GM18907 (cell line): ENCODE results near the gene ARG1.
"Not testable (repeated sequence)": the region's sequence is repeated elsewhere in the genome, so short reads cannot be mapped to it uniquely, and the experiment has no call there.

ENCODE experiments used
- ATAC-seq: cut with Tn5 transposase; IDR thresholded peaks from one replicate; pipeline ENCODE4 v1.9.1; 2021; ENCODE audit warnings: mild to moderate bottlenecking, moderate library complexity; ENCODE audit not compliant: unreplicated experiment

Gene ARG1

DNA sequence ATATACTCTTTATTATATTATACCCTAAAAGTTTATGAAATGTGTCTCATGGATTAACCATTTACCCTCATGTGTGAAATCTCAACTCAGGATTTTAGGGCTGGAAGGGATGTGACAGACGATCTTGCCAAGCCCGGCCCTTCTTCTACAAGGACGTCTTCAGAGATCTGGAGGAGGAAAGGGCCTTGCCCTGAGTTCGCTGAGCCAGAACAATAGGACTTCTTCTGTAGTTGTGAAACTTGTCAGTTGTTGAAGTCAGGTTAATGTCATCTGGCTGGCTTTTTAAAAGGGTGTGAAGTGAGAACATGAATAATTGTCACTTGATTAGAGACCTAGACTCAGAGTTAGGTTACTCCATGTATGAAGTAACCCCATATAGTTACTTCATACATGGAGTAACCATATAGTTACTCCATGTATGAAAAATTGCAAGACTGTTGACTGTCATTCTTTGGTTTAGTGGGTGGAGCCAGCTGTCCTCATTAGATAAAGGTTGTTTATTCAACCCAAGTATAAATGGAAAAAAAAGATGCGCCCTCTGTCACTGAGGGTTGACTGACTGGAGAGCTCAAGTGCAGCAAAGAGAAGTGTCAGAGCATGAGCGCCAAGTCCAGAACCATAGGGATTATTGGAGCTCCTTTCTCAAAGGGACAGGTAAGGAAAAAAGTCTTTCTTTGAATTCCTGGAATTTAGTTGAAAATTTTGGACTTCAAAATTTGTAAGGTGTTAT lies at the start of gene ARG1:
Gene ARG1 (plus strand): TSS at position 541 of the 730 bp plus-strand sequence. CDS start 57 bp downstream, at position 598.
- ATAC-seq = no peak

DNA sequence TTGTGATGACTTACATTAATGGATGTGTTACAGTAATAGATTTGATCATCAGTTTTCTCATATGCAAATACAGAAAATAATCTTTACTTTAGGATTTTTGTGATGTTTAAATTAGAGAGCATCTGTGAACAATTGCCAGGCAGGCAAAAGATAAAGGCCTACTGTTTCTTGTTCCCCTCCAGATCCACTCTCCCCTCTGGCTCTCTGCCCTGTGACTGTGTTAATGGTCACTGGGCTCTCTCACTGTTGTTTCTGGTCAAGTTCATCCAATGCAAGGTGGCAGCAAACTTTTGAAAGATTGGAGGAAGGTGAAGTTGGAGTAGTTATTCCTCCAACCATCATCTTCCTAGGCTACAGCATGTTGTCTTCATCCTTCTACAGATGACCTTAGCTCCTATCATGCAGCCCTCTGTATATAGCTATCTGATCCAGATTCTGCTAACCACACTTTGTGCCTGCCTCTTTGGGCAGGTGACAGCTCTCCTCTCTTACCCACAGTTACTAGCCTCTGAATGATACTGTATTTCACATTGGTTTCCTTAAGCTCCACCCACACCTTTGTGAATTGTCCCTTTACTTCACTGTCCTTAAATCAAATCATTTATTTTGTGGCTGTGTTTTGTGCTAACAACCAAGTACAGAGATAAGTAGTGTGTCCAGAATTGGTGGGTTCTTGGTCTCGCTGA lies 48.9 kb upstream of the ARG1 start:
- no peak for ATAC-seq

GRCh38 chr6:131524695-131525336 lies 48.2 kb upstream of the ARG1 start:
- no peak for ATAC-seq

DNA sequence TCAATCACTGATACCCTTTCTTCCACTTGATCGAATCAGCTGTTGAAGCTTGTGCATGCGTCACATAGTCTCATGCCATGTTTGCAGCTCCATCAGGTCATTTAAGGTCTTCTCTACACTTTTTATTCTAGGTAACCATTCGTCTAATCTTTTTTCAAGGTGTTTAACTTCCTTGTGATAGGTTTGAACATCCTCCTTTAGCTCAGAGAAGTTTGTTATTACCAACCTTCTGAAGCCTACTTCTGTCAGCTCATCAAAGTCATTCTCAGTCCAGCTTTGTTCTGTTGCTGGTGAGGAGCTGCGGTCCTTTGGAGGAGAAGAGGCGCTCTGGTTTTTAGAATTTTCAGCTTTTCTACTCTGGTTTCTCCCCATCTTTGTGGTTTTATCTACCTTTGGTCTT lies 42.1 kb upstream of the ARG1 start:
- ATAC-seq = not testable (repeated sequence)

GRCh38 chr6:131531681-131532080 lies 41.3 kb upstream of the ARG1 start:
- not testable (repeated sequence) for ATAC-seq

DNA sequence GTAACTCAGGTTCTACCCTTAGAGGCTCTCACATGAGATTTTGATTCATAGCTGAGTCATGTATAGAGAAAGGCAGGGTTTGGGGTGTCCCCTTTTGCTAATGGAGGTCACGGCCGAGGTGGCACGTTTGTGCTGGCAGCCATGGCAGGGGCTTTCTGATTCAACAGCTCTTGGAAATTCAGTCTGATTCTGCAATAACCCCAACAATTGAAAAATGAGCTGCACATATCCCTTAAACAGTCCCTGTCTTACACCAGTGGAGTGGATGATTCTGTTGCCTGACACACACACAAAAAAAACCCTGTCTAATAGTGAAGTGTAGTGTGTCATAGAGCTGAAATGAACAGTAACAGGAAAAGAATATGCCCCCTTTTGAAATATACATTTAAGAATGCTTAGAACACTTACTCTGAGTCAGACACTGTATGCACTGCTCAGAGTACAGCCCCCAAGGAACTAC lies 40.4 kb upstream of the ARG1 start:
- peak; percentile 97 for ATAC-seq

DNA sequence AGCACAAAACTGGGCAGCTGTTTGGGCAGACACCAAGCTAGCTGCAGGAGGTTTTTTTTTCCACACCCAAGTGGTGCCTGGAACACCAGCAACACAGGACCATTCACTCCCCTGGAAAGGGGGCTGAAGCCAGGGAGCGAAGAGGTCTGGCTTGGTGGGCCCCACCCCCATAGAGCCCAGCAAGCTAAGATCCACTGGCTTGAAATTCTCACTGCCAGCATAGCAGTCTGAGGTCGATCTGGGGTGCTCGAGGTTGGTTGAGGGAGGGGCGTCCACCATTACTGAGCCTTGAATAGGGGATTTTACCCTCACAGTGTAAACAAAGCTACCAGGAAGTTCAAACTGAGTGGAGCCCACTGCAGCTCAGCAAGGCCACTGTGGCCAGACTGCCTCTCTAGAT lies 34.4 kb upstream of the ARG1 start:
- ATAC-seq = not testable (repeated sequence)

GRCh38 chr6:131545317-131545716 lies 27.7 kb upstream of the ARG1 start:
- no peak for ATAC-seq

DNA sequence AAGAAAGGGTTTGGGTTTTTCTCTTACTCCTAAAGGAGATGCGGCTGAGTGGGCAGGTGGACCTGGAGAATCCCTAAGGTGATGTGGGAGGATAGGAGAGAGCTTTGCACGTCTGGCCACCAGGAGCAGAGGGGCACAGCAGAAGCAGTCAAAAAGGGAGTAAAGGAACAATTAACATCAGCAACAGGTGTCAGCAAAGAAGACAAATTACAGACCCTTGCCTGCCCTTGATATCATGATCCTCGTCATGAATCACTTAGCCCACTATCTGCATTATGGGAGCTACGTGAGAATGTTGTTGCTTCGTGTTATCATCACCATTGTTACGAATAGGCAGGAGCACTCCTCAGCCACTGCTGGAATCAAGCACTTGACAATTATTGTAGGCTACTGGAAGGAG lies 25.5 kb upstream of the ARG1 start:
- no peak for ATAC-seq

GRCh38 chr6:131548441-131548840 lies 24.6 kb upstream of the ARG1 start:
- no peak for ATAC-seq

DNA sequence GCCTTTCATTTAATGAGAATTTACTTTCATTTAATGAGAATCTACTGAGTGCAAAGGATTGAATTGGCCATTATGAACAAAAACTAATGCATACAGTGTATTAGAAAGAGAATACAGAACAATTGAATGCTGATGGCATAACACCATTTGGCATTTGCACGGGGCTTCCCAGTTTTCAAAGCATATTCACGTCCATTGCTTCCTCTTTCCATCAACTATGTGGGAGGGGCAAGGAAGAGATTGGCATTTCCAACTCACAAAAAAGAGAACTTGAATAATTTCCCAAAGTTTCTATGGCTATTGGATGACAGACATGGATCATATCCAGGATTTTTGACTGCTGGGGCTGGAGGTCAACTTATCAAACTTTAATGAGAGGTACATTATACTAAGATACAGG lies 23.2 kb upstream of the ARG1 start:
- ATAC-seq = no peak

DNA sequence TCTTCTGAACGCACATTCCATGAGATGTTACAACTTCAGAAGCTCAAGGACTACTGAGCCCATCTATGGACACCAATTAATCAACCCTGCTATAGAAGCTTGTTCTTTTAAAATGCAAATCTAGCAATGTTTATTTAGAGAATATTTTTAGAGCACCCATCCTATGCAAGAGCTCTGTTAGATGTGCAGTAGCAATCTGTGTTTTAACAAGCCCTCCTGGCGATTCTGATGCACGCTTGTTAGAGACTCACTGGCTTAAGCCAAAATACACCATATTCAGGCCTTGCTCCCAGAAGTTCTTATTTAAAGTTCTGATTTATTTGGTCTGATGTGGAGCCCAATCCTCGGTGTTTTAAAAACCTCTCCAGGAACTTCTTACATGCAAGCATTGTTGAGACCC lies 21.1 kb upstream of the ARG1 start:
- no peak for ATAC-seq

- no peak for ATAC-seq
Observed at GRCh38 chr6:131552572-131552971, 20.5 kb upstream of the ARG1 start.

DNA sequence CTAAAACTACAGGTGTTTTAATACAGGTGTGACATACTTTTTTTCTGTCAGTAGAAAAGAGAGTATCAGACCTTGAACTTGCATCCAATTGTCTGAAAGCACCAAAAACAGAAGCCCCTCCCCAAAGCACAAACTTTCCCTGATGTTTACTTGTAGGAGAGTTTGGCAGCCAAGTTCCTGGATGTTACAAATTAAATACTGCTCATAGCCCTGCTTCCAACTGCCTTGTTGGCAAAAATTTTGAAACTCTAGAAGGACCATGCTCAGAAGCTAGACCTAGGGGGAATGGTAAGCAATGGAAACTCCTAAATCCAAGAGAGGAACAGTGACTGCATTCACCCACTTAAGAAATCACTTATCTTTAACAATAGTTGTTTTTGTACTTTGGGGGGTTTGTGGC lies 17.0 kb upstream of the ARG1 start:
- ATAC-seq = no peak

- ATAC-seq = no peak
Observed at GRCh38 chr6:131558922-131559321, 14.1 kb upstream of the ARG1 start.

- no peak for ATAC-seq
Observed at GRCh38 chr6:131561925-131562707, 10.9 kb upstream of the ARG1 start.

DNA sequence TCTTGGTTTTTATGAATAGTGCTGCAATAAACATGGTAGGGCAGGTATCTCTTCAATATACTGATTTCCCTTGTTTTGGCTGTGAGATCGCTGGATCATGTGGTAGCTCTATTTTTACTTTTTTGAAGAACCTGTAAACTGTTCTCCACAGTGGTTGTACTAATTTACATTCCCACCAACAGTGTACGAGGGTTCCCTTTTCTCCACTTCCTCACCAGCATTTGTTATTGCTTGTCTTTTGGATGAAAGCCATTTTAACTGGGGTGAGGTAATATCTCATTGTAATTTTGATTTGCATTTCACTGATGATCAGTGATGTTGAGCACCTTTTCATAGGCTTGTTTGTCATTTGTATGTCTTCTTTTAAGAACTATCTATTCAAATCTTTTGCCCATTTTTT lies 8.0 kb upstream of the ARG1 start:
- no peak for ATAC-seq

DNA sequence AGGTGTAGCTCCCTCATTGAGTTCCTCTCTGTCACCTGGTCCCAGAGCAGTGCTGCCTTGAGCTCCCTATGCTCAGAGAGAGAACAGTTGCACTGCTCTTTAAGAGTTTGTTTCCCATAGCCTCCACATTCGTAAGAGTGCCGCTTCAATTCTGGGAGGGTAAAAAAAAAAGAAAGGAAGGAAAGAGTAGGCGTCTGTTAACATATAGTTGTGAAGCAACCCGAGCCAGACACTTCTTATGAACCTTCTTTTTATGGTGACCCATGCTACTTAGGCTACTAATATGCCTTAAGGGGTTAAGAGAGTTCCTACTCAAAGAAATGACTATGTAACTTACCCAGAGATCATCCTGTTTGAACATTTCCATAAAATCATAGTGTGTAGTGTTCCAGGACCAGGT lies 4.3 kb upstream of the ARG1 start:
- no peak for ATAC-seq

DNA sequence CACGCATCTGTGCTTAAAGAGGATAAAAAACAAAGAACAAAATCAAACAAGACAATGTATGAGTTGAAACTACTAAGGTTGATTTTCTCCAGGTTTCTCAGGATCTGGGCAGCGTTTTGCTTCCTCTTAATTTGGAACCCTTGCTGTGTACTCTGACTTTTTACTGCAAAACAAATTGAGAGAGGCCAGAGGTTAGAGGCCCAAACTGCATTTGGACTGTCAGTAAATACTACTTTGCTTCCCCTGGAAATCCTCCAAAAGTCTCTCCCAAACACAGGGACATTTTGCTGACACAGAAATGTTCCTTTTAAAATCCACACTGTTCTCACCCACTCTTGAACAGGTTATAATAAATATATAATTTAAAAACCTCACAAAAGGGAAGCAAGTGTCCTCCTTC lies 1.1 kb downstream of the ARG1 start:
- no peak for ATAC-seq

- ATAC-seq = no peak
Observed at GRCh38 chr6:131574686-131575085, 1.7 kb downstream of the ARG1 start.

GRCh38 chr6:131575834-131576478 lies 2.9 kb downstream of the ARG1 start:
- ATAC-seq = no peak
